PC-9 (cell line): Measurements from ENCODE around the gene UBAC1. TPM values are rescaled to one million over a fixed set of nuclear protein-coding genes. Genes with fewer than 3 reads are reported as not detected.

Source experiments
- BruUV-seq: library from RNA; stranded (reverse); fragments of 400-500 nt; replicated peaks from 2 replicates; lab custom pipeline; 2021; lab: Mats Ljungman, UMichigan
- CTCF ChIA-PET: fragments of 300-600 bp; sonication (Branson Sonifier 250); formaldehyde crosslinking; loops from one replicate; lab custom pipeline; 2022; ENCODE audit warnings: antibody characterized with exemption; lab: Charles Lee
- POLR2A ChIA-PET: fragments of 300-600 bp; sonication (Branson Sonifier 250); formaldehyde crosslinking; loops from one replicate; lab custom pipeline; 2022; ENCODE audit warnings: antibody characterized with exemption; ENCODE audit not compliant: unreplicated experiment; lab: Charles Lee
- DNase-seq, 2 experiments: peaks; one replicate each; pipeline versions ENCODE4 v3.0.0 to v3.0.0-alpha.2; 2015 to 2022; ENCODE audit warnings: mixed read lengths in 1 of 2
- H2AFZ ChIP-seq: fragments of 200-600 bp; sonication (generic); 2 replicates; pipeline ENCODE4 v1.8.1; 2017; ENCODE audit warnings: antibody characterized with exemption
- H3F3A ChIP-seq: fragments of 200-600 bp; sonication (generic); 2 replicates; pipeline ENCODE4 v1.8.1; 2017; ENCODE audit warnings: antibody characterized with exemption, mild to moderate bottlenecking, low read depth; ENCODE audit not compliant: insufficient read depth
- H3K27ac ChIP-seq: fragments of 200-600 bp; sonication (generic); 2 replicates; pipeline ENCODE4 v1.6.1; 2016; ENCODE audit warnings: mixed run types
- H3K27me3 ChIP-seq: fragments of 200-600 bp; sonication (generic); 2 replicates; pipeline ENCODE4 v1.6.1; 2016; ENCODE audit warnings: low read depth, mixed run types; ENCODE audit not compliant: insufficient read depth
- H3K36me3 ChIP-seq: fragments of 200-600 bp; sonication (generic); 2 replicates; pipeline ENCODE4 v1.6.1; 2016; ENCODE audit warnings: low read depth, mixed run types
- H3K4me1 ChIP-seq: fragments of 200-600 bp; sonication (generic); replicated peaks from 2 replicates; pipeline ENCODE4 v1.6.1; 2016; ENCODE audit warnings: mixed run types; ENCODE audit not compliant: insufficient read depth
- H3K4me2 ChIP-seq: fragments of 200-600 bp; sonication (generic); 2 replicates; pipeline ENCODE4 v1.6.1; 2017; ENCODE audit warnings: mixed run types
- H3K4me3 ChIP-seq: fragments of 200-600 bp; sonication (generic); 2 replicates; pipeline ENCODE4 v1.6.1; 2016; ENCODE audit warnings: mixed run types
- H3K79me2 ChIP-seq: fragments of 200-600 bp; sonication (generic); 2 replicates; pipeline ENCODE4 v1.6.1; 2017; ENCODE audit warnings: low read depth, mixed run types
- H3K9me2 ChIP-seq: fragments of 200-600 bp; sonication (generic); 2 replicates; pipeline ENCODE4 v1.8.1; 2017; ENCODE audit warnings: mild to moderate bottlenecking; ENCODE audit not compliant: insufficient read depth
- H3K9me3 ChIP-seq: fragments of 200-600 bp; sonication (generic); 2 replicates; pipeline ENCODE4 v1.8.1; 2016; ENCODE audit warnings: low read depth; ENCODE audit not compliant: insufficient read depth
- H4K20me1 ChIP-seq: fragments of 200-600 bp; sonication (generic); 2 replicates; pipeline ENCODE4 v1.8.1; 2017; ENCODE audit not compliant: insufficient read depth
- EZH2 ChIP-seq: fragments of 200-600 bp; sonication (generic); IDR thresholded peaks from 2 replicates; pipeline ENCODE4 v1.8.0; 2017; ENCODE audit warnings: antibody characterized with exemption, low read depth
- intact Hi-C: fragments of 100-400 bp; cut with micrococcal nuclease; formaldehyde crosslinking; loops from one replicate; pipeline ENCODE4 v1.10.0; 2022; ENCODE audit not compliant: unreplicated experiment
- total RNA-seq: library from RNA; stranded (reverse); gene quantifications from 2 replicates; pipeline ENCODE4 v1.2.3, GENCODE V29; 2021
- TF ChIP-seq, protein P1 (sequence below): fragments of 200-600 bp; sonication (generic); conservative IDR thresholded peaks from 2 replicates; pipeline ENCODE4 v1.6.1; 2017; ENCODE audit warnings: mixed run types, antibody characterized with exemption, mild to moderate bottlenecking, moderate library complexity

UBAC1 gene
- total RNA-seq, 1 experiment from 2014 or later, result 27.6 TPM

DNA sequence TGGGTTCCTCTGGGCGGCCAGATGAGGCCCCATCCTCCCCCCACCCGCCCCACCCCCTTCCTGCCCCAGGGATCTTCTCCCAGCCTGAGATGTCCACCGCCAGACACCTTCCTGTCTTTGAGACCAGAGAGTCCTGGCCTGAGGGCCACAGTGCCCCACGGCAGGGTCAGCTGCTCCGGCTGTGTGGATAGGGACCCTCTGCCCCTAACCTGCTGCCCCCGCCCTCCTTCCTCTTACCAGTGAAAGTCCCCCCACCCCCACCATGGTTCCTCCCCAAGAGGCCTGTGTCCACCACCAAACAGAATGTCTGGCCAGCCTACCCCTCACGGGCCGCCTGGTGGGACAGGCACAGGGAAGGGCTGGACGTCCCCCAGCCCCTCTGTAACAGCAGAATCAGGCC lies 43.0 kb upstream of the UBAC1 start:
- intact Hi-C loops, result no loop called here
- Histone ChIP-seq H4K20me1 (no peaks in the 10 kb centered on the region), H2AFZ (no peak overlapping the region), H3K79me2 (no peaks in the 10 kb centered on the region), H3K27ac (no peak overlapping the region), H3K36me3 (no peaks in the 10 kb centered on the region), H3K9me3 (no peaks in the 10 kb centered on the region), H3F3A (no peaks in the 10 kb centered on the region), H3K9me2 (no peaks in the 10 kb centered on the region), H3K4me2 (no peak overlapping the region), H3K4me3 (no peak overlapping the region), H3K4me1 (no peaks in the 10 kb centered on the region), H3K27me3 (no peaks in the 10 kb centered on the region)
- DNase-seq, result no peak
- ChIA-PET POLR2A (interaction anchor here (0.6 kb wide), 1 partner anchor 97 kb away, joined by 7 read pairs; the partner anchor contains the start of gene CAMSAP1), CTCF (no interaction called here)
- no TSS peak for BruUV-seq
- TF ChIP-seq EZH2, result no peak
- TF ChIP-seq, protein P1, sequence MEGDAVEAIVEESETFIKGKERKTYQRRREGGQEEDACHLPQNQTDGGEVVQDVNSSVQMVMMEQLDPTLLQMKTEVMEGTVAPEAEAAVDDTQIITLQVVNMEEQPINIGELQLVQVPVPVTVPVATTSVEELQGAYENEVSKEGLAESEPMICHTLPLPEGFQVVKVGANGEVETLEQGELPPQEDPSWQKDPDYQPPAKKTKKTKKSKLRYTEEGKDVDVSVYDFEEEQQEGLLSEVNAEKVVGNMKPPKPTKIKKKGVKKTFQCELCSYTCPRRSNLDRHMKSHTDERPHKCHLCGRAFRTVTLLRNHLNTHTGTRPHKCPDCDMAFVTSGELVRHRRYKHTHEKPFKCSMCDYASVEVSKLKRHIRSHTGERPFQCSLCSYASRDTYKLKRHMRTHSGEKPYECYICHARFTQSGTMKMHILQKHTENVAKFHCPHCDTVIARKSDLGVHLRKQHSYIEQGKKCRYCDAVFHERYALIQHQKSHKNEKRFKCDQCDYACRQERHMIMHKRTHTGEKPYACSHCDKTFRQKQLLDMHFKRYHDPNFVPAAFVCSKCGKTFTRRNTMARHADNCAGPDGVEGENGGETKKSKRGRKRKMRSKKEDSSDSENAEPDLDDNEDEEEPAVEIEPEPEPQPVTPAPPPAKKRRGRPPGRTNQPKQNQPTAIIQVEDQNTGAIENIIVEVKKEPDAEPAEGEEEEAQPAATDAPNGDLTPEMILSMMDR, result no peak

DNA sequence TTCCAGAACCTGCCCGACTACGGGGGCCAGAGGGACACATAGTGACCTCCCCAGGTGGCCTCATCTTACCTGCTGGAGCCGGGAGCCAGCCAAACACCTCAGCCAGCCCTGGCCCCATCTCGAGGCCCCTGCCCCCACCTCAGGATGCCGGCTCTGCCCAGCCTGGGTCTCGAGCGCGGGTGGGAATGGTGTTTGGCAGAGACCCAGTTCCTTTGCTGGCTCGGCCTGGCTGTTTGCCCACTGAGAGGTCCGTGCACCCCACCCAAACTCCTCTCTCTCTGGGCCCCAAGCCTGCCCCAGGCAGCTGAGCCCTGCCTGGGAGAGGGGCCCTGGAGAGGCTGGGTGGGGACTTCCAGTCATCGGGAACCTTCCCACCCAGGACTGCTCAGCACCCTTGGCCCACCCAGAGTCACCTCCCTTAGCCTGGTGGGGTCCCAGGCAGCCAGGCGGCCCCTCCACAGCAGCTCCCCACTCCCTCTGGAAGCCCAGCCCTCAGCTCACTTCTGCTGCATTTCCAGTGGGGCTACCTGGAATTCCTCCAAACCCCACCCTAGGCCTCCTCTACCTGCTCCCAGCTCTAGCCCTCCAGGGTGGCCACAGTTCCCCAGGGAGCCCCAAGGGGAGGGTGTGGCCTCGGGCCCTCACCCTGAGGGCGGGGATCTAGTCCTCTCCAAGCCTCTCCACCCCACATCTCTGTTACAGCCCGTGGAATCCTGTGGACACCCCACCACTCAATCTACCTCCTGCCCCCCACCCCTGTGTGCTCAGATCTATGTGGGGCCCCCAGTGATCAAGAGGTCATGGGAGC lies 42.4 kb upstream of the UBAC1 start:
- POLR2A ChIA-PET, result interaction anchor here (0.6 kb wide), 1 partner anchor 96 kb away, joined by 7 read pairs; the partner anchor contains the start of gene CAMSAP1
- Histone ChIP-seq H3K79me2 (no peaks in the 10 kb centered on the region), H3K4me2 (no peak overlapping the region), H3K36me3 (no peaks in the 10 kb centered on the region), H3K9me2 (no peaks in the 10 kb centered on the region), H2AFZ (no peak overlapping the region), H4K20me1 (no peaks in the 10 kb centered on the region), H3K27ac (no peak overlapping the region), H3K4me1 (no peaks in the 10 kb centered on the region), H3F3A (no peaks in the 10 kb centered on the region), H3K27me3 (no peaks in the 10 kb centered on the region), H3K4me3 (no peak overlapping the region), H3K9me3 (no peaks in the 10 kb centered on the region)
- TF ChIP-seq, protein P1, result no peak
- no peak for TF ChIP-seq EZH2
- CTCF ChIA-PET, result no interaction called here
- intact Hi-C loops, result no loop called here
- BruUV-seq, result no TSS peak
- DNase-seq, result no peak

DNA sequence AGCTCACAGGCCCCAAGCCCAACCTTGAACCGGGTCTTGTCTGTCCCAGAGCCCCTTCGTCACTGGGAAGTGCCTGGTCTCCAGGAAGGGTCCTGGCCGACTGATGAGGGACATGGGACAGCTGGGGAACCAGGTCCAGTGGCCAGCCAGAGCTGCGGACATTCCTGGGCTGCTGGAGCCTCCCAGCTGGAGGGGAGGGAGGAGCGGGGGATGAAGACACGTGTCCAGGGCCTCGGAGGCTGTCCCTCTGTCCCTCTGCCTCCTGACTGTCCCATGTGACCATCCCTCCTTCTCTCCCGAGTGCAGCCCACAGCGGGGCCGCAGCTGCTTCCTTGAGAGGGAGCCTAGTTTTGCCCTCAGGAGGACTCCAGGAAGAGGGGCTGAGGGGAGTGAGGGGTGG lies 41.7 kb upstream of the UBAC1 start:
- no peak overlapping the region for H2AFZ ChIP-seq
- no peaks in the 10 kb centered on the region for H3F3A ChIP-seq
- ChIA-PET CTCF (no interaction called here), POLR2A (no interaction called here)
- no peak for DNase-seq
- no peaks in the 10 kb centered on the region for H3K4me1 ChIP-seq
- H3K27ac ChIP-seq, result no peak overlapping the region
- H3K36me3 ChIP-seq, result no peaks in the 10 kb centered on the region
- no peaks in the 10 kb centered on the region for H4K20me1 ChIP-seq
- H3K4me2 ChIP-seq, result no peak overlapping the region
- intact Hi-C loops, result no loop called here
- H3K9me2 ChIP-seq, result no peaks in the 10 kb centered on the region
- no peak overlapping the region for H3K4me3 ChIP-seq
- H3K9me3 ChIP-seq, result no peaks in the 10 kb centered on the region
- H3K27me3 ChIP-seq, result no peaks in the 10 kb centered on the region
- TF ChIP-seq, protein P1, result no peak
- no peak for TF ChIP-seq EZH2
- no peaks in the 10 kb centered on the region for H3K79me2 ChIP-seq
- no TSS peak for BruUV-seq
